Retinal pigment epithelial cell (primary cell): ENCODE measurements around the gene GGN.

Experiments used
- DNase-seq: peaks from one replicate; pipeline ENCODE4 v3.0.0-alpha.2; 2010; ENCODE audit warnings: low read depth
- H3K4me3 ChIP-seq: 2 replicates; pipeline ENCODE4 v1.5.1; 2011; ENCODE audit warnings: mild to moderate bottlenecking, low read length, control low read depth, moderate library complexity
- TF ChIP-seq, protein P1 (sequence below): conservative IDR thresholded peaks from 2 replicates; pipeline ENCODE4 v1.5.1; 2011; ENCODE audit warnings: low read depth, low read length, control low read depth, inconsistent platforms

The GGN gene, protein sequence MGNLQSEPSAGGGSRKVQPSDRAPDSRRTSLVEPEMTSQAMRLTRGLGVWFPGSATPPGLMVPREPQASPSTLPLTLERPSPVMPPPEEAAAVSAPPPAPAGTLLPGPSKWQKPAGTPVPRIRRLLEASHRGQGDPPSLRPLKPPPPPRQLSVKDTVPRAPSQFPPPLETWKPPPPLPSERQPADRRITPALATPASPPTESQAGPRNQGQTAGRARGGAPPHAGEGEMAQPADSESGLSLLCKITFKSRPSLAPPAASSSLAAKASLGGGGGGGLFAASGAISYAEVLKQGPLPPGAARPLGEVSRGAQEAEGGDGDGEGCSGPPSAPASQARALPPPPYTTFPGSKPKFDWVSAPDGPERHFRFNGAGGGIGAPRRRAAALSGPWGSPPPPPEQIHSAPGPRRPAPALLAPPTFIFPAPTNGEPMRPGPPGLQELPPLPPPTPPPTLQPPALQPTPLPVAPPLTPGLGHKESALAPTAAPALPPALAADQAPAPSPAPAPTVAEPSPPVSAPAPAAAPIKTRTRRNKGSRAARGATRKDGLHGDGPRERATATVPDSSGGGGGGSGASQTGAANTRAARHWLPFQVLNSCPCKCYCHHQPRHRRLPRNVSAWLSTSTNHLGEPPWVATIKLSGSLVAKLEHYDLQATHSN

DNA sequence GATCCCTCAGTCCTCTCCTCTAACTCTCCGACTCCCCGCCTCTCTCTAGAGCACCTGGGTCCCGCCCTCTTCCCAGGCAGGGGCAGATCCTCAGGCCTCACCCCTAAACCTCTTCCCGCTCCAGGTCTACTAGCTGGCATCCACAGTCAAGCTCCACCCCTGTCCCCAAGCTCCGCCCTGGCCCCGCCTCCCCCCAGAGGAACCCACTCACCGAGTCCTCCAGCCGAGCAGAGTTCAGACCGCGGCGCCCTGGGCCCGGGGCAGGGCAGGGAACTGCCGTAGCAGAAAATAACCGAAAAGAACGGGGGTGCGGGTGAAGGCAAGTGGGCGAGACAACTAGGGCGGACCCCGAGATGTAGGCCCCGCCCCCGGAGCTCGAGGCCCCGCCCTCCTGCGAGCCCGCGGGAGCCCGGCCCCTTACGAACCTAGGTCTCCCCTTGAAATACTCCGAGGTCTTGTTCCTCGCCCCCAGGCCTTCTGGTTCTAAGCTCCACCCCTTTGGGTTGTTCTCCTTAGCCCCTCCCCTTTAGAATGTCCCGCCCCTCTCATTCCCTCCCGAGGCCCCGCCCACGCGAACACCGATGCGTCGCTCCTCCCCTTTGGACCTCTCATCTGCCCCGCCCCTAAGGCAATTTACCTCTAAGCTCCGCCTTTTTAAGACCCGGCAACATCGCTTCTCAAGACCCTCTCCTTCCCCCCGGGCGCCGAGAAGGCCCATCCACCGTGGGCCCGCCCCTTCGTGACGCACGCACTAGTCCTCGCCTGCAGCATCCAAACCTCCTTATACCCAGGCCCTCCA lies at the start of gene GGN:
Gene GGN, minus strand, starts transcription at position 485 of the 799 bp plus-strand sequence. CDS start 773 bp downstream, outside the sequence.
- peak; percentile 85 for DNase-seq
- TF ChIP-seq, protein P1, sequence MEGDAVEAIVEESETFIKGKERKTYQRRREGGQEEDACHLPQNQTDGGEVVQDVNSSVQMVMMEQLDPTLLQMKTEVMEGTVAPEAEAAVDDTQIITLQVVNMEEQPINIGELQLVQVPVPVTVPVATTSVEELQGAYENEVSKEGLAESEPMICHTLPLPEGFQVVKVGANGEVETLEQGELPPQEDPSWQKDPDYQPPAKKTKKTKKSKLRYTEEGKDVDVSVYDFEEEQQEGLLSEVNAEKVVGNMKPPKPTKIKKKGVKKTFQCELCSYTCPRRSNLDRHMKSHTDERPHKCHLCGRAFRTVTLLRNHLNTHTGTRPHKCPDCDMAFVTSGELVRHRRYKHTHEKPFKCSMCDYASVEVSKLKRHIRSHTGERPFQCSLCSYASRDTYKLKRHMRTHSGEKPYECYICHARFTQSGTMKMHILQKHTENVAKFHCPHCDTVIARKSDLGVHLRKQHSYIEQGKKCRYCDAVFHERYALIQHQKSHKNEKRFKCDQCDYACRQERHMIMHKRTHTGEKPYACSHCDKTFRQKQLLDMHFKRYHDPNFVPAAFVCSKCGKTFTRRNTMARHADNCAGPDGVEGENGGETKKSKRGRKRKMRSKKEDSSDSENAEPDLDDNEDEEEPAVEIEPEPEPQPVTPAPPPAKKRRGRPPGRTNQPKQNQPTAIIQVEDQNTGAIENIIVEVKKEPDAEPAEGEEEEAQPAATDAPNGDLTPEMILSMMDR = no peak
- H3K4me3 ChIP-seq = peak within 1 kb of the TSS; percentile 99

DNA sequence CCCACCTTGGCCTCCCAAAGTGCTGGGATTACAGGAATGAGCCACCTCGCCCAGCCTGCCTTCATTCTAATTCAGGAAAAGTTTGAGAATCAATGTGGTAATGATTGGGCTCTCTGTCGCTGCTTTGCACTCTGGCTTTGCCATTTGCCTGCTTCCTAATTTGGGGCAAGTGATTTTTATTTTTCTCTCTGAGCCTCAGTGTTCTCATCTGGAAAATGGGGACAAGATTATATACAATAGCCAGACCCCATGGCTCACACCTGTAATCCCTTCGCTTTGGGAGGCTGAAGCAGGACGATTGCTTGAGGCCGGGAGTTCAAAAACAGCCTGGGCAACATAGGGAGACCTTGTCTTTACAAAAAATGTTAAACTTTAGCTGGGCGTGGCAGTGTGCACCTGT lies 49.5 kb upstream of the GGN start:
- no peak overlapping the region for H3K4me3 ChIP-seq
- TF ChIP-seq, protein P1 = no peak
- DNase-seq = no peak

DNA sequence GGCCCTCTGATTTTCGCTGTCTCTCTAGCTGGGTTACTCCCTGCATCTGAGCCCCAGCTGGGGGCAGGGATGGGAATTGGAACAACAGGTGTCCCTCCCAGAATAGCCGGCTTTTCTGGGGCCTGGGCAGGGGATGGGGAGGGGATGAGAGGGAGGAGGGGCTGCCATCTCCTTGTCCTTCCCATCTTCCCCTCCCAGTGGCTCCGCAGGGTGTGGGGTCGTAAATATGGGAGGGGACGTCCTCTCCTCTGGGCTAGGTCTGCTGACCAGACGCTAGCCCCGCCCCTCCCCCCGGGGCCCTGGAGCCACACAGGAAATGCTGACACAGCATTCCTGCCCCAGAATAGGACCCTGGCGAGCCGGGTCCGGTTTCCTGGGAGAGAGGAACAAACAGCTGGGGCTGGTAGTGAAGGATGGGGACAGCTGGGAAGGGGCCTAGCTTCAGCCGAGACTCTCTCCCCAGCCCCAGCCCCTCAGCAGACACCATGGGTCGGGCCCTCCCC lies 46.8 kb upstream of the GGN start:
- TF ChIP-seq, protein P1 = no peak
- no peak for DNase-seq
- no peak overlapping the region for H3K4me3 ChIP-seq

DNA sequence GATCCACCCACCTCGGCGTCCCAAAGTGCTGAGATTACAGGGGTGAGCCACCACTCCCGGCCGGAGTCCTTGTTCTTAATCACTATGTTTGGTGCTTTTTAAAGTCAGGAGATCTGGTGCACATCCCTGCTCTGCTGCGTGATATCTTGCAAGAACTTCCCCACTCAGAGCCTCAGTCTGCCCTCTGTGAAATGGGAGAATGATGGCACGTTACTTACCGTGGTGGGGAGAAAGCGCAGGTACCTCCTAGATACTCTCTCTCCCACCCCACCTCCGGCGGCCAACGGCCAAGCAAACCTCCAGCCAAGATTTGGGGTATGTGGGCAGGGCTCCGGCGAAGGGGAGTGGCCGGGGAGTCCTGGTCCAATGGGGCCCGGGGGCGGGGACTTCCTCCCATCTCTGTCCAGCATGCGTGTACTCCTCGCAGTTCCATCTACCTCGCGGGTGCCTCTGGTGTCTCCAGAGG lies 45.5 kb upstream of the GGN start, which contains the start of gene RYR1:
Gene RYR1, plus strand, starts transcription at position 424 of the 466 bp plus-strand sequence. CDS start 139 bp downstream, outside the sequence.
- H3K4me3 ChIP-seq = no peak within 1 kb of the TSS
- TF ChIP-seq, protein P1 = no peak
- no peak for DNase-seq

DNA sequence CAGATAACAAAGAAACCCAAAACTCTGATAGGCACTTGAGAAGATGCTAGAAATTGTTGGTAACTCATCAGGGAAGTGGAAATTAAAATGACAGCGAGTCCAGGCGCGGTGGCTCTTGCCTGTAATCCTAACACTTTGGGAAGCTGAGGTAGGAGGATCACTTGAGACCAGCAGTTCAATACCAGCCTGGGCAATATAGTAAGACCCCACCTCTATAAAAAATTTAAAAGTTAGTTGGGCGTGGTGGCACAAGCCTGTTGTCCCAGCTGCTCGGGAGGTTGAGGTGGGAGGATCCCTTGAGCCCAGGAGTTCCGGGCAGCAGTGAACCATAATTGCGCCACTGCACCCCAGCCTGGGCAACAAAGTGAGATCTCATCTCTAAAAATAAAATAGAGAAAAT lies 43.1 kb upstream of the GGN start:
- TF ChIP-seq, protein P1 = no peak
- no peak overlapping the region for H3K4me3 ChIP-seq
- no peak for DNase-seq

DNA sequence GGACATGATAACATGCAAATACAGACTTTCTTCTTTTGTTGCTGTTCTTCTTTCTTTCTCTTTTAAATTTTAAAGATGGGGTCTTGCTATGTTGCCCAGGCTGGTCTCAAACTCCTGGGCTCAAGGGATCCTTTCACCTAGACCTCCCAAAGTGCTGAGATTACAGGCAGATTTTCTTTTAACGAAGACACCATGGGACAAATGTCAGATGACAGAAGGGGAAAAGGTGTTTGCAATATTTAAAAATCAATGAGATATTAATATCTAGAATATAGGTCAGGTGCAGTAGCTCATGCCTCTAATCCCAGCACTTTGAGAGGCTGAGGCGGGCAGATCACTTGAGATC lies 42.0 kb upstream of the GGN start:
- TF ChIP-seq, protein P1 = no peak
- no peak overlapping the region for H3K4me3 ChIP-seq
- DNase-seq = no peak
